Measurements from ENCODE around the gene SLCO2B1.

The SLCO2B1 gene

DNA sequence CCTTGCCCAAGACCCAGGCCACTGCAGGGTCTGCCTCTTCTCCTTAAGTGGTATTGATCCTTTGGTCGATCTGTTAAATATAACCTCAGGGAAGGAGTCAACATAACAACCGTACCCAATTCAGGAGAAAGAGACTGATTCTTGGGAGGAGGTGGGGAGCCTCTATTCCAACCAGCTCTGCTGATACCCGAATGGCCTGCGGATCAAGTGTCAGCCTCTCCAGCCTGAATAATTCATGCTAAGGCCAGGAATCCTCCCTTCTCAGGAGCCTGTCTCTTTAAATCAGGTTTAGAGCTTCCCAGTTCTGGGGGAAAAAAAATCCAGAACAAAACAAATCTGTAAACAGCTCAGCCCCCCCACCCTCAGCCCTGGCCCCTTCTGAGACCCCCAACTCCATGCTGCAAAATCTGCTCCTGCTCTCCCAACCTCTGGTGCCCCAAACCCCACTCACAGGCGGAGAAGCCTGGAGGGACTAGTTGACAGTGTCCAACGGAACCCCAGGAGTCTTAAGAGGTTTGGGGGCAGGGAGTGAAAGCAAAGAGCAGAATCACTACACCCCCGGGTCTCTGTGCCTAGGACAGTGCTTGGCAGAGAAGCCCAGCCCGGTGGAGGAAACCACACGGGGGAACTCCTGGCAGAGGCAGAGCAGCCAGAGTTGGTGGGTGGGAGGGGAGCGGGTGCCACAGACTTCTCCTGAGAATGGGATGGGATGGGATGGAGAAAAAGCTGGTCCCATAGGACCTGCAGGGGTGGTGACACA lies 88.8 kb downstream of the SLCO2B1 start:
- Histone ChIP-seq H3K9ac (no peak overlapping the region), H3K79me2 (no peaks in the 10 kb centered on the region), H3K27me3 (ENCODE audit: control insufficient read depth, insufficient read depth, low read length) (no peaks in the 10 kb centered on the region), H3K4me3 (ENCODE audit: low read depth, low read length) (no peak overlapping the region), H3K36me3 (ENCODE audit: control insufficient read depth, insufficient read depth, low read length) (no peaks in the 10 kb centered on the region), H3K4me1 (no peaks in the 10 kb centered on the region), H3K27ac (no peak overlapping the region), H3K4me2 (ENCODE audit: low read length) (no peak overlapping the region), H2AFZ (no peak overlapping the region), H3K9me3 (ENCODE audit: control insufficient read depth, low read length) (no peaks in the 10 kb centered on the region)
- TF ChIP-seq, protein P1, sequence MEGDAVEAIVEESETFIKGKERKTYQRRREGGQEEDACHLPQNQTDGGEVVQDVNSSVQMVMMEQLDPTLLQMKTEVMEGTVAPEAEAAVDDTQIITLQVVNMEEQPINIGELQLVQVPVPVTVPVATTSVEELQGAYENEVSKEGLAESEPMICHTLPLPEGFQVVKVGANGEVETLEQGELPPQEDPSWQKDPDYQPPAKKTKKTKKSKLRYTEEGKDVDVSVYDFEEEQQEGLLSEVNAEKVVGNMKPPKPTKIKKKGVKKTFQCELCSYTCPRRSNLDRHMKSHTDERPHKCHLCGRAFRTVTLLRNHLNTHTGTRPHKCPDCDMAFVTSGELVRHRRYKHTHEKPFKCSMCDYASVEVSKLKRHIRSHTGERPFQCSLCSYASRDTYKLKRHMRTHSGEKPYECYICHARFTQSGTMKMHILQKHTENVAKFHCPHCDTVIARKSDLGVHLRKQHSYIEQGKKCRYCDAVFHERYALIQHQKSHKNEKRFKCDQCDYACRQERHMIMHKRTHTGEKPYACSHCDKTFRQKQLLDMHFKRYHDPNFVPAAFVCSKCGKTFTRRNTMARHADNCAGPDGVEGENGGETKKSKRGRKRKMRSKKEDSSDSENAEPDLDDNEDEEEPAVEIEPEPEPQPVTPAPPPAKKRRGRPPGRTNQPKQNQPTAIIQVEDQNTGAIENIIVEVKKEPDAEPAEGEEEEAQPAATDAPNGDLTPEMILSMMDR (IDR thresholded peaks at IDR 0.05): no peak

DNA sequence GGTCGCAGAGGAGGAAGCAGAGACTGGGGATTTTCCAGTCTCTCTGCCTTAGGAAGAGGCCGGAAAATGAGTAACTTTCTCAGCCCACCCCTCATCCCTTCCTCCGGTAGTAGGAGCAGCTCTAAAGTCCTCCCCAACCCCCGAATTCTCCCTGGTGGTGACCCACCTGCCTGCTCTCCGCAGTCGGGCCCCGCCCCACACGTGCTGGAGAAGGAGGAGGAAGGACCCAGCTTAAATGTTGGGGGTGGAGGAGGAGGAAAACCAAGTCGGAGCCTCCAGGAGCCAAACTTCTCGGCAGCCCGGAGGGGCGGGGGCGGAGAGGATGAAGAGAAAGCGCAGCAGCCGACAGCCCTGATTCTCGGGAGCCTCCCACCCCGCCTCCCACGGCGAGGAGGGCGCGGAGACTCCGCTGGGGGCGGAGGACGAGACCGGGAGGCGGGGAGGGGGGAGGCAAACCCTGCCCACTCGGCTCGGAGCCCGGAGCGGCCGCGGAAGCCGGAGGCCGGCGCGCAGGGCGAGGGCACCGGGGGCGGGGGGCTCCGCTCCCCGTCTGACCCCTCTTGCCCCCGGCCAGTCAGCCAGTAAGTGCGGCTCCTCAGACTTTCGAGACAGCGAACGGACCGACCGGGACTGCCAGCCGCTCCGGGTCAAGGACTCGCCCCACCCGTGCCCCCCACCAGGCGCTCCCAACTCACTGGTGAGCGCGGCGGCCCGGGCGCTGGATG lies 89.6 kb downstream of the SLCO2B1 start, which contains the start of gene TPBGL:
Gene TPBGL (plus strand): TSS at position 464 of the 725 bp plus-strand sequence. CDS start 276 bp downstream, outside the sequence.
- Histone ChIP-seq H3K4me2 (ENCODE audit: low read length) (peak within 1 kb of the TSS; percentile 38), H3K9ac (no peak within 1 kb of the TSS), H3K27ac (no peak within 1 kb of the TSS), H3K4me1 (no peaks in the 10 kb centered on the region), H3K79me2 (no peaks in the 10 kb centered on the region), H3K4me3 (ENCODE audit: low read depth, low read length) (peak within 1 kb of the TSS; percentile 5), H3K36me3 (ENCODE audit: control insufficient read depth, insufficient read depth, low read length) (no peaks in the 10 kb centered on the region), H3K9me3 (ENCODE audit: control insufficient read depth, low read length) (no peaks in the 10 kb centered on the region), H3K27me3 (ENCODE audit: control insufficient read depth, insufficient read depth, low read length) (no peaks in the 10 kb centered on the region), H2AFZ (peak within 1 kb of the TSS; percentile 75)
- TF ChIP-seq, protein P1 (IDR thresholded peaks at IDR 0.05): no peak

DNA sequence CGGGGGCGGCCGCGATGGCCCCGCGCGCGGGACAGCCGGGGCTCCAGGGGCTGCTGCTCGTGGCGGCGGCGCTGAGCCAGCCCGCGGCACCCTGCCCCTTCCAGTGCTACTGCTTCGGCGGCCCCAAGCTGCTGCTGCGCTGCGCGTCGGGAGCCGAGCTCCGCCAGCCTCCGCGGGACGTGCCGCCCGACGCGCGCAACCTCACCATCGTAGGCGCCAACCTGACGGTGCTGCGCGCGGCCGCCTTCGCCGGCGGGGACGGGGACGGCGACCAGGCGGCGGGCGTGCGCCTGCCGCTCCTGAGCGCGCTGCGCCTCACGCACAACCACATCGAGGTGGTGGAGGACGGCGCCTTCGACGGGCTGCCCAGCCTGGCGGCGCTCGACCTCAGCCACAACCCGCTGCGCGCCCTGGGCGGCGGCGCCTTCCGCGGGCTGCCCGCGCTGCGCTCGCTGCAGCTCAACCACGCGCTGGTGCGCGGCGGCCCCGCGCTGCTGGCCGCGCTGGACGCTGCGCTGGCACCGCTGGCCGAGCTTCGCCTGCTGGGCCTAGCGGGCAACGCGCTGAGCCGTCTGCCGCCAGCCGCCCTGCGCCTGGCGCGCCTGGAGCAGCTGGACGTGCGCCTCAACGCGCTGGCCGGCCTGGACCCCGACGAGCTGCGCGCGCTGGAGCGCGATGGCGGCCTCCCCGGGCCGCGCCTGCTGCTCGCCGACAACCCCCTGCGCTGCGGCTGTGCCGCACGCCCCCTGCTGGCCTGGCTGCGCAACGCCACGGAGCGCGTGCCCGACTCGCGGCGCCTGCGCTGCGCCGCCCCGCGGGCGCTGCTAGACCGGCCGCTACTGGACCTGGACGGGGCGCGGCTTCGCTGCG lies 90.4 kb downstream of the SLCO2B1 start:
- Histone ChIP-seq H3K4me3 (ENCODE audit: low read depth, low read length) (peak overlapping the region; percentile 22), H3K4me1 (no peaks in the 10 kb centered on the region), H3K9ac (no peak overlapping the region), H3K79me2 (no peaks in the 10 kb centered on the region), H3K9me3 (ENCODE audit: control insufficient read depth, low read length) (no peaks in the 10 kb centered on the region), H3K4me2 (ENCODE audit: low read length) (no peak overlapping the region), H3K36me3 (ENCODE audit: control insufficient read depth, insufficient read depth, low read length) (no peaks in the 10 kb centered on the region), H3K27ac (no peak overlapping the region), H3K27me3 (ENCODE audit: control insufficient read depth, insufficient read depth, low read length) (no peaks in the 10 kb centered on the region), H2AFZ (peak overlapping the region; percentile 50)
- TF ChIP-seq, protein P1 (IDR thresholded peaks at IDR 0.05): peak; percentile 35

DNA sequence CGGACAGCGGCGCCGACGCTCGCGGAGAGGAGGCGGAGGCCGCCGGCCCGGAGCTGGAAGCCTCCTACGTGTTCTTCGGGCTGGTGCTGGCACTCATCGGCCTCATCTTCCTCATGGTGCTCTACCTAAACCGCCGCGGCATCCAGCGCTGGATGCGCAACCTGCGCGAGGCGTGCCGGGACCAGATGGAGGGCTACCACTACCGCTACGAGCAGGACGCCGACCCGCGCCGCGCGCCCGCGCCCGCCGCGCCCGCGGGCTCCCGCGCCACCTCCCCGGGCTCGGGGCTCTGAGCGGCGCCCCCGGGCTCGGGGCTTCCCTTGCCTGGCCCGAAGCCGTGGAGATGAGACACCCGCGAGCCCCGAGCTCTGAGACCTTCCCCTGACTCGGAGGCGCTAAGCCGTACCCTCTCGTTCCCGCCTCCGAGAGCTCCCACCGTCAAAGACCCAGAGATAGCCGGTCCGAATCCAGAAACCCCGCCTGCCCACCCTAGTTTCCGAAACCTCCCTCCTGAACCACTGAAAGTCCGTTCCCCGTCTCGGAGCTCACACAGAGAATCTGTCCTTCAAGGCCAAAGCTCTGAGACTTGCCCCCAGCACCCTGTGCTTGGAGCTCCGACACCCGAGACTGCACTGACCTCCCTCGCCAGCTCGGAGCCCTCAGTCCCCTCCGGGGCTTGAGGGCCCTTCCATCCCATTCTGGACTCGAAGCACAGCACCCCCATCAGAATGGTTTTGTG lies 91.2 kb downstream of the SLCO2B1 start:
- Histone ChIP-seq H3K9me3 (ENCODE audit: control insufficient read depth, low read length) (no peaks in the 10 kb centered on the region), H3K4me1 (no peaks in the 10 kb centered on the region), H2AFZ (no peak overlapping the region), H3K36me3 (ENCODE audit: control insufficient read depth, insufficient read depth, low read length) (no peaks in the 10 kb centered on the region), H3K27ac (no peak overlapping the region), H3K9ac (no peak overlapping the region), H3K79me2 (no peaks in the 10 kb centered on the region), H3K4me2 (ENCODE audit: low read length) (no peak overlapping the region), H3K4me3 (ENCODE audit: low read depth, low read length) (peak overlapping the region; percentile 22), H3K27me3 (ENCODE audit: control insufficient read depth, insufficient read depth, low read length) (no peaks in the 10 kb centered on the region)
- TF ChIP-seq, protein P1 (IDR thresholded peaks at IDR 0.05): no peak
